RWPE2 (cell line): ENCODE measurements around the gene LCA5.

Source experiments
- ATAC-seq: fragments of 200-7000 bp; cut with Tn5 transposase; 3 replicates; pipeline ENCODE4 v1.9.1; 2021; ENCODE audit warnings: low read depth
- DNase-seq: peaks from one replicate; pipeline ENCODE4 v3.0.0-alpha.2; 2020; ENCODE audit warnings: low spot score
- H3K27ac ChIP-seq: fragments of 450-650 bp; 2 replicates; pipeline ENCODE4 v1.5.1; 2017; ENCODE audit warnings: mild to moderate bottlenecking; ENCODE audit not compliant: poor library complexity, severe bottlenecking
- H3K27me3 ChIP-seq: fragments of 250-450 bp; sonication (Bioruptor Pico); 2 replicates; pipeline ENCODE4 v1.5.1; 2021; ENCODE audit warnings: mild to moderate bottlenecking, moderate library complexity; ENCODE audit not compliant: insufficient read depth, poor library complexity, severe bottlenecking
- H3K36me3 ChIP-seq: fragments of 250-450 bp; sonication (Bioruptor Pico); 2 replicates; pipeline ENCODE4 v1.5.1; 2020; ENCODE audit warnings: low read depth, mild to moderate bottlenecking, moderate library complexity
- H3K4me1 ChIP-seq: fragments of 250-450 bp; sonication (Bioruptor Pico); 2 replicates; pipeline ENCODE4 v1.5.1; 2021; ENCODE audit warnings: mild to moderate bottlenecking, moderate library complexity; ENCODE audit not compliant: insufficient read depth, poor library complexity, severe bottlenecking
- H3K4me3 ChIP-seq: fragments of 250-450 bp; sonication (Bioruptor Pico); 2 replicates; pipeline ENCODE4 v1.5.1; 2021; ENCODE audit warnings: mild to moderate bottlenecking, moderate library complexity; ENCODE audit not compliant: severe bottlenecking
- H3K9me3 ChIP-seq: fragments of 250-450 bp; sonication (Bioruptor Pico); 2 replicates; pipeline ENCODE4 v1.5.1; 2021; ENCODE audit warnings: mild to moderate bottlenecking, moderate library complexity; ENCODE audit not compliant: severe bottlenecking
- CTCF ChIP-seq: fragments of 450-650 bp; IDR thresholded peaks from one replicate; pipeline ENCODE4 v1.5.1; 2017; ENCODE audit warnings: mild to moderate bottlenecking, moderate library complexity; ENCODE audit not compliant: poor library complexity, severe bottlenecking

The LCA5 gene

GRCh38 chr6:79524065-79524464 is 13.2 kb downstream of the LCA5 start:
- Histone ChIP-seq H3K36me3 (0 out of 2 replicates have a peak, but pooled peaks cover 3% of the 10 kb centered on the region), H3K4me3 (no peak overlapping the region), H3K9me3 (no peaks in the 10 kb centered on the region), H3K4me1 (peaks cover 14% of the 10 kb centered on the region), H3K27ac (no peak overlapping the region), H3K27me3 (no peaks in the 10 kb centered on the region)
- no peak for DNase-seq
- TF ChIP-seq CTCF, result no peak
- ATAC-seq, result no peak

DNA sequence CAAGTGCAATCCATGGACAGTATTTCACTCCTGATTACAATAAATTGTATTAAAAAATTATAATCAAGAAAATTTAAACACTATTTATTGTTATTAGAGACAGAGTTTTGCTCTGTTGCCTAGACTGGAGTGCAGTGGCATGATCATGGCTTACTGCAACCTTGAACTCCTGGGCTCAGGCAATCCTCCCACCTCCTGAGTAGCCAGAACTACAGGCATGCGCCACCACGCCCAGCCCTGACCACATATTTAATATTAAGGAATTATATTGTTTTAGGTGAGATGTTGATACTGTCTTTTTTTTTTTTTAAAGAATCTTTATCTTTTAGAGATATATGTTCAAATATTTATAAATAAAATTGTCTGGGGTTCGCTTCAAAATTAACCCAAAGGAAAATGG is 14.6 kb downstream of the LCA5 start:
- no peaks in the 10 kb centered on the region for H3K9me3 ChIP-seq
- ATAC-seq, result no peak
- H3K4me3 ChIP-seq, result no peak overlapping the region
- no peak for DNase-seq
- H3K36me3 ChIP-seq, result 0 out of 2 replicates have a peak, but pooled peaks cover 3% of the 10 kb centered on the region
- H3K27ac ChIP-seq, result no peak overlapping the region
- no peak for TF ChIP-seq CTCF
- peaks cover 14% of the 10 kb centered on the region for H3K4me1 ChIP-seq
- H3K27me3 ChIP-seq, result no peaks in the 10 kb centered on the region

GRCh38 chr6:79520534-79520933 is 16.7 kb downstream of the LCA5 start:
- H3K36me3 ChIP-seq, result 0 out of 2 replicates have a peak, but pooled peaks cover 3% of the 10 kb centered on the region
- no peak for ATAC-seq
- TF ChIP-seq CTCF, result no peak
- no peak overlapping the region for H3K27ac ChIP-seq
- no peaks in the 10 kb centered on the region for H3K27me3 ChIP-seq
- H3K9me3 ChIP-seq, result no peaks in the 10 kb centered on the region
- H3K4me1 ChIP-seq, result peaks cover 14% of the 10 kb centered on the region
- H3K4me3 ChIP-seq, result no peak overlapping the region
- no peak for DNase-seq

DNA sequence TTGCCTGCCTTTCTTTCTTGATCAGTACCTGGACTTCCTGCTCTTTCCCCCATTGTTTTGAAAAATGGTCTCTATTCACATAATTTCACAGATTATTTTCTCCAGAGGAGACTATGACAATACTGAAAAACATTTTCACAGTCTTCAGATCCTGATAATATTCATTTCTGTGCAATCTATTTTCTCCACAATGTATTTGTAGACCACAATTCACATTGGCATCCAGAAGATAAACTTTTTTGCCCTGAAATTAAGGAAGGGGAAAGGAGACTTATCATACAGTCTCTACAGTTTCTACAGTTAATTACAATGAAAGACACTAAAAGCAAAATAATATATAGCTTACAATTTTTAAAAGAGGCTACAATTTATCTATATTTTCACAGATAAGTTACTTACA is 18.4 kb downstream of the LCA5 start:
- ATAC-seq, result no peak
- H3K4me1 ChIP-seq, result no peaks in the 10 kb centered on the region
- TF ChIP-seq CTCF, result no peak
- H3K27me3 ChIP-seq, result no peaks in the 10 kb centered on the region
- H3K27ac ChIP-seq, result no peak overlapping the region
- DNase-seq, result no peak
- no peaks in the 10 kb centered on the region for H3K9me3 ChIP-seq
- no peak overlapping the region for H3K4me3 ChIP-seq
- H3K36me3 ChIP-seq, result 0 out of 2 replicates have a peak, but pooled peaks cover 3% of the 10 kb centered on the region

- H3K36me3 ChIP-seq, result 0 out of 2 replicates have a peak, but pooled peaks cover 3% of the 10 kb centered on the region
- no peak for TF ChIP-seq CTCF
- no peaks in the 10 kb centered on the region for H3K9me3 ChIP-seq
- DNase-seq (no peak), ATAC-seq (no peak)
- H3K4me3 ChIP-seq, result no peak overlapping the region
- H3K4me1 ChIP-seq, result no peaks in the 10 kb centered on the region
- H3K27me3 ChIP-seq, result no peaks in the 10 kb centered on the region
- H3K27ac ChIP-seq, result no peak overlapping the region
Measured at GRCh38 chr6:79515436-79515835, 21.8 kb downstream of the LCA5 start.
